Loucy (cell line): ENCODE data around the gene MS4A15.

Source experiments
- H2AFZ ChIP-seq: fragments of 200-600 bp; sonication (generic); 2 replicates; pipeline ENCODE4 v1.6.0; 2016; ENCODE audit warnings: antibody characterized with exemption, mild to moderate bottlenecking, low read length, moderate library complexity
- H3F3A ChIP-seq: fragments of 200-600 bp; 2 replicates; pipeline ENCODE4 v1.6.0; 2016; ENCODE audit warnings: antibody characterized with exemption, low read depth, mild to moderate bottlenecking
- H3K27me3 ChIP-seq: fragments of 200-600 bp; sonication (generic); 2 replicates; pipeline ENCODE4 v1.6.1; 2014; ENCODE audit warnings: low read length, mild to moderate bottlenecking; ENCODE audit not compliant: insufficient read depth, poor library complexity, severe bottlenecking
- H3K36me3 ChIP-seq: fragments of 200-600 bp; sonication (generic); 2 replicates; pipeline ENCODE4 v1.6.1; 2016; ENCODE audit warnings: low read length; ENCODE audit not compliant: insufficient read depth
- H3K4me1 ChIP-seq: fragments of 200-600 bp; sonication (generic); 2 replicates; pipeline ENCODE4 v1.5.1; 2014; ENCODE audit warnings: low read length, mild to moderate bottlenecking; ENCODE audit not compliant: insufficient read depth, poor library complexity, severe bottlenecking
- H3K4me2 ChIP-seq: fragments of 200-600 bp; sonication (generic); 2 replicates; pipeline ENCODE4 v1.6.0; 2014; ENCODE audit warnings: antibody characterized with exemption, low read length, low read depth, mild to moderate bottlenecking; ENCODE audit not compliant: poor library complexity, severe bottlenecking
- H3K4me3 ChIP-seq: fragments of 200-600 bp; sonication (generic); 2 replicates; pipeline ENCODE4 v1.5.1; 2014; ENCODE audit warnings: low read length, mild to moderate bottlenecking, mixed read lengths; ENCODE audit not compliant: poor library complexity, severe bottlenecking
- H3K79me2 ChIP-seq: fragments of 200-600 bp; sonication (generic); 2 replicates; pipeline ENCODE4 v1.6.1; 2014; ENCODE audit warnings: low read length; ENCODE audit not compliant: insufficient read depth
- H3K9ac ChIP-seq: fragments of 200-600 bp; sonication (generic); 2 replicates; pipeline ENCODE4 v1.6.0; 2014; ENCODE audit warnings: mild to moderate bottlenecking, low read depth, low read length, moderate library complexity; ENCODE audit not compliant: poor library complexity, severe bottlenecking
- H3K9me2 ChIP-seq: fragments of 200-600 bp; sonication (generic); replicated peaks from 2 replicates; pipeline ENCODE4 v1.6.1; 2016; ENCODE audit warnings: low read depth, low read length, mixed read lengths
- H3K9me3 ChIP-seq: fragments of 200-600 bp; sonication (generic); 2 replicates; pipeline ENCODE4 v1.6.1; 2014; ENCODE audit warnings: mild to moderate bottlenecking, antibody characterized with exemption, low read length, low read depth; ENCODE audit not compliant: insufficient read depth
- H4K20me1 ChIP-seq: fragments of 200-600 bp; sonication (generic); 2 replicates; pipeline ENCODE4 v1.6.0; 2014; ENCODE audit warnings: antibody characterized with exemption, low read length, mild to moderate bottlenecking; ENCODE audit not compliant: insufficient read depth, poor library complexity, severe bottlenecking
- CTCF ChIP-seq: fragments of 200-600 bp; sonication (generic); conservative IDR thresholded peaks from 2 replicates; pipeline ENCODE4 v1.5.1; 2014; ENCODE audit warnings: mild to moderate bottlenecking, antibody characterized with exemption, low read length
- EZH2phosphoT487 ChIP-seq: fragments of 200-600 bp; IDR thresholded peaks from 2 replicates; pipeline ENCODE4 v1.6.1; 2018; ENCODE audit warnings: antibody characterized with exemption, mild to moderate bottlenecking, moderate library complexity, borderline replicate concordance

MS4A15 gene

GRCh38 chr11:60748225-60748624 is 8.4 kb upstream of the MS4A15 start:
- H3K4me1 ChIP-seq = no peaks in the 10 kb centered on the region

GRCh38 chr11:60748821-60749220 is 7.8 kb upstream of the MS4A15 start:
- Histone ChIP-seq H3F3A (no peaks in the 10 kb centered on the region), H3K27me3 (no peaks in the 10 kb centered on the region), H3K9ac (no peak overlapping the region), H3K4me1 (no peaks in the 10 kb centered on the region), H3K4me2 (no peak overlapping the region), H3K9me3 (no peaks in the 10 kb centered on the region), H2AFZ (no peak overlapping the region), H4K20me1 (no peaks in the 10 kb centered on the region), H3K4me3 (no peak overlapping the region), H3K36me3 (no peaks in the 10 kb centered on the region), H3K9me2 (no peaks in the 10 kb centered on the region), H3K79me2 (no peaks in the 10 kb centered on the region)
- TF ChIP-seq CTCF (no peak), EZH2phosphoT487 (no peak)

More at GRCh38 chr11:60748225-60748624, 8.4 kb upstream of the MS4A15 start:
- H3K4me3 ChIP-seq = no peak overlapping the region
- no peaks in the 10 kb centered on the region for H3K9me3 ChIP-seq
- no peaks in the 10 kb centered on the region for H3F3A ChIP-seq
- H3K79me2 ChIP-seq = no peaks in the 10 kb centered on the region
- no peaks in the 10 kb centered on the region for H3K9me2 ChIP-seq
- no peak overlapping the region for H2AFZ ChIP-seq
- no peaks in the 10 kb centered on the region for H3K27me3 ChIP-seq
- no peak for TF ChIP-seq EZH2phosphoT487
- H3K36me3 ChIP-seq = no peaks in the 10 kb centered on the region
- no peaks in the 10 kb centered on the region for H4K20me1 ChIP-seq
- H3K4me2 ChIP-seq = no peak overlapping the region
- no peak overlapping the region for H3K9ac ChIP-seq

GRCh38 chr11:60750911-60751310 is 5.8 kb upstream of the MS4A15 start:
- Histone ChIP-seq H3K4me3 (no peak overlapping the region), H4K20me1 (no peaks in the 10 kb centered on the region), H3K9ac (no peak overlapping the region), H3K9me2 (no peaks in the 10 kb centered on the region), H3K4me1 (no peaks in the 10 kb centered on the region), H3F3A (no peaks in the 10 kb centered on the region), H3K4me2 (no peak overlapping the region), H3K36me3 (no peaks in the 10 kb centered on the region), H2AFZ (no peak overlapping the region), H3K27me3 (no peaks in the 10 kb centered on the region), H3K9me3 (no peaks in the 10 kb centered on the region), H3K79me2 (no peaks in the 10 kb centered on the region)
- no peak for TF ChIP-seq CTCF
- no peak for TF ChIP-seq EZH2phosphoT487

GRCh38 chr11:60753309-60753708 is 3.4 kb upstream of the MS4A15 start:
- no peak overlapping the region for H3K9ac ChIP-seq
- H2AFZ ChIP-seq = no peak overlapping the region
- no peaks in the 10 kb centered on the region for H3K36me3 ChIP-seq
- no peaks in the 10 kb centered on the region for H3K4me1 ChIP-seq
- H3K9me3 ChIP-seq = no peaks in the 10 kb centered on the region
- no peaks in the 10 kb centered on the region for H3F3A ChIP-seq
- H3K79me2 ChIP-seq = no peaks in the 10 kb centered on the region
- no peaks in the 10 kb centered on the region for H4K20me1 ChIP-seq
- TF ChIP-seq CTCF (no peak), EZH2phosphoT487 (no peak)
- no peak overlapping the region for H3K4me2 ChIP-seq
- no peak overlapping the region for H3K4me3 ChIP-seq
- no peaks in the 10 kb centered on the region for H3K27me3 ChIP-seq
- no peaks in the 10 kb centered on the region for H3K9me2 ChIP-seq
